Endothelial cell of umbilical vein (primary cell): Measurements from ENCODE around the gene S100A3. TPM values are rescaled to one million over a fixed set of nuclear protein-coding genes. Genes with fewer than 3 reads are reported as not detected.

Experiments used
- BruUV-seq: library from RNA; stranded (reverse); fragments of 400-500 nt; replicated peaks from 2 replicates; lab custom pipeline; 2021; lab: Mats Ljungman, UMichigan
- CTCF ChIA-PET: fragments of 300-600, 350-600 bp; sonication (Branson Sonifier 250); formaldehyde crosslinking; loops from one replicate; lab custom pipeline; 2021; ENCODE audit warnings: antibody characterized with exemption, inconsistent platforms; lab: Charles Lee
- POLR2A ChIA-PET: fragments of 300-600, 350-600 bp; sonication (Branson Sonifier 250); formaldehyde crosslinking; loops from one replicate; lab custom pipeline; 2021; ENCODE audit warnings: antibody characterized with exemption, inconsistent platforms; lab: Charles Lee
- DNase-seq: peaks from one replicate; pipeline ENCODE4 v3.0.0-alpha.2; 2011; ENCODE audit warnings: low read depth, low spot score
- FAIRE-seq: peaks from 2 replicates; lab custom pipeline; 2011; peaks lifted over from hg19 to GRCh38; lab: Jason Lieb, UNC
- H2AFZ ChIP-seq: 2 replicates; pipeline ENCODE4 v1.6.0; 2012; ENCODE audit warnings: low read depth, low read length, control low read depth, inconsistent platforms
- H3K27ac ChIP-seq: 2 replicates; pipeline ENCODE4 v1.5.1; 2011; ENCODE audit warnings: low read depth, mild to moderate bottlenecking, control low read depth, low read length, moderate library complexity; ENCODE audit not compliant: insufficient read depth
- H3K27me3 ChIP-seq, 2 experiments: 2 replicates each; pipeline versions ENCODE4 v1.6.0 to v1.6.1; 2011; ENCODE audit warnings: low read length in 2 of 2, mixed read lengths in 1 of 2; ENCODE audit not compliant: control insufficient read depth in 2 of 2, insufficient read depth in 2 of 2
- H3K36me3 ChIP-seq, 2 experiments: 2 replicates in 1 of 2; 3 replicates in 1 of 2; pipeline ENCODE4 v1.5.1; 2011; ENCODE audit warnings: low read length in 2 of 2, mild to moderate bottlenecking in 1 of 2, moderate library complexity in 1 of 2; ENCODE audit not compliant: control insufficient read depth in 2 of 2, insufficient read depth in 2 of 2; ENCODE audit errors: extremely low read depth in 1 of 2
- H3K4me1 ChIP-seq: 3 replicates; pipeline ENCODE4 v1.5.1; 2011; ENCODE audit warnings: mild to moderate bottlenecking, low read length; ENCODE audit not compliant: control insufficient read depth, insufficient read depth; ENCODE audit errors: extremely low read depth
- H3K4me2 ChIP-seq: 2 replicates; pipeline ENCODE4 v1.6.1; 2011; ENCODE audit warnings: low read length, control low read depth, mixed read lengths; ENCODE audit not compliant: insufficient read depth
- H3K4me3 ChIP-seq, 3 experiments: fragments of 200-600 bp in 1 of 3; sonication (generic), shearing (Covaris generic) in 1 of 3; replicated peaks in 1 of 3; 2 replicates each; pipeline ENCODE4 v1.5.1; 2011 to 2016; ENCODE audit warnings: control low read depth in 3 of 3, low read length in 3 of 3, mild to moderate bottlenecking in 2 of 3, inconsistent platforms in 1 of 3, low read depth in 1 of 3, moderate library complexity in 1 of 3; ENCODE audit not compliant: insufficient read depth in 1 of 3
- H3K79me2 ChIP-seq: 2 replicates; pipeline ENCODE4 v1.6.0; 2012; ENCODE audit warnings: low read length, inconsistent platforms; ENCODE audit not compliant: control insufficient read depth, insufficient read depth
- H3K9ac ChIP-seq: replicated peaks from 2 replicates; pipeline ENCODE3; 2011; ENCODE audit warnings: low read length, control low read depth; ENCODE audit not compliant: insufficient read depth; ENCODE audit errors: extremely low read depth
- H3K9me1 ChIP-seq: replicated peaks from 3 replicates; pipeline ENCODE4 v1.6.0; 2011; ENCODE audit warnings: mild to moderate bottlenecking, low read length; ENCODE audit not compliant: control insufficient read depth, insufficient read depth; ENCODE audit errors: extremely low read depth
- H3K9me3 ChIP-seq: replicated peaks from 2 replicates; pipeline ENCODE4 v1.5.1; 2012; ENCODE audit warnings: low read length, inconsistent platforms; ENCODE audit not compliant: control insufficient read depth, insufficient read depth
- H4K20me1 ChIP-seq: replicated peaks from 2 replicates; pipeline ENCODE3; 2011; ENCODE audit warnings: mild to moderate bottlenecking, low read length; ENCODE audit not compliant: control insufficient read depth, insufficient read depth; ENCODE audit errors: extremely low read depth
- CTCF ChIP-seq, 2 donors: IDR thresholded peaks; 1 replicate in 1 of 2; 2 replicates in 1 of 2; pipeline ENCODE4 v1.5.1; 2011; ENCODE audit warnings: low read length in 2 of 2, mild to moderate bottlenecking in 2 of 2, moderate library complexity in 2 of 2, control low read depth in 1 of 2, inconsistent platforms in 1 of 2, low read depth in 1 of 2; ENCODE audit not compliant: insufficient read depth in 1 of 2; ENCODE audit errors: extremely low read depth in 1 of 2
- EZH2 ChIP-seq: IDR thresholded peaks from 2 replicates; pipeline ENCODE4 v1.6.1; 2012; ENCODE audit warnings: borderline replicate concordance, low read depth, mild to moderate bottlenecking, moderate library complexity, low read length, inconsistent platforms; ENCODE audit not compliant: severe bottlenecking
- FOS ChIP-seq: IDR thresholded peaks from 2 replicates; pipeline ENCODE4 v1.6.1; 2011; ENCODE audit warnings: mild to moderate bottlenecking, low read length, moderate library complexity, borderline replicate concordance; ENCODE audit not compliant: insufficient read depth
- GATA2 ChIP-seq: IDR thresholded peaks from 2 replicates; pipeline ENCODE4 v1.7.0; 2011; ENCODE audit warnings: low read depth, mild to moderate bottlenecking, moderate library complexity, mixed read lengths, low read length; ENCODE audit not compliant: insufficient read length, insufficient read depth
- JUN ChIP-seq: IDR thresholded peaks from 2 replicates; pipeline ENCODE4 v1.6.1; 2011; ENCODE audit warnings: borderline replicate concordance, low read depth; ENCODE audit not compliant: insufficient read length, insufficient read depth
- MAX ChIP-seq: IDR thresholded peaks from 2 replicates; pipeline ENCODE4 v1.6.1; 2011; ENCODE audit not compliant: insufficient read depth, insufficient read length
- MYC ChIP-seq: IDR thresholded peaks from one replicate; pipeline ENCODE4 v1.6.1; 2011; ENCODE audit warnings: mild to moderate bottlenecking, low read depth, low read length
- POLR2A ChIP-seq: IDR thresholded peaks from 2 replicates; pipeline ENCODE4 v1.6.1; 2012; ENCODE audit warnings: low read depth, mild to moderate bottlenecking, control low read depth, low read length
- POLR2AphosphoS5 ChIP-seq: IDR thresholded peaks from 2 replicates; pipeline ENCODE4 v1.6.1; 2012; ENCODE audit warnings: low read depth, mild to moderate bottlenecking, control low read depth, low read length, moderate library complexity; ENCODE audit not compliant: insufficient read depth
- dilution Hi-C: fragments of 300-500 bp; cut with MboI; formaldehyde crosslinking; loops from one replicate; pipeline ENCODE4 v1.15.0; 2019; ENCODE audit warnings: low sequenced_read_pairs; ENCODE audit not compliant: extremely low pct_ligation_motif_present
- intact Hi-C: fragments of 100-400 bp; cut with micrococcal nuclease; formaldehyde crosslinking; loops from one replicate; pipeline ENCODE4 v1.10.0; 2022
- polyA plus RNA-seq, 4 experiments: library from polyadenylated mRNA; depleted of rRNA in 3 of 4; stranded (reverse) in 3 of 4; unstranded in 1 of 4; fragments of >200 nt; gene quantifications; 2 replicates each; pipeline versions ENCODE4 v1.2.1 to v1.2.3, GENCODE V29; 2011 to 2012; ENCODE audit warnings: missing spikeins in 1 of 4
- total RNA-seq: library from RNA; stranded (reverse); gene quantifications from 2 replicates; pipeline ENCODE4 v1.2.3, GENCODE V29; 2021

S100A3 gene
- total and polyA plus RNA-seq, 2 donors (not counting 3 experiments of a cell fraction or from before 2014, with no cell fraction given) = 0.42 to 1.3 TPM

- no peaks in the 10 kb centered on the region for H3K36me3 ChIP-seq
- CTCF ChIA-PET = interaction anchor here (0.7 to 6.1 kb wide), 15 partner anchors 13 to 476 kb away, joined by 3 to 167 read pairs (median 5); partner anchors contain the start of genes RAB13, S100A13, S100A16 and S100A2
- H3K9ac ChIP-seq = no peak overlapping the region
- no peaks in the 10 kb centered on the region for H3K79me2 ChIP-seq
- no peak overlapping the region for H2AFZ ChIP-seq
- H4K20me1 ChIP-seq = no peaks in the 10 kb centered on the region
- H3K4me1 ChIP-seq = no peaks in the 10 kb centered on the region
- TF ChIP-seq CTCF (IDR thresholded peaks at IDR 0.05; ENCODE audit: extremely low read depth in 1 of 2, insufficient read depth in 1 of 2, low read depth in 1 of 2, low read length in 2 of 2) (peak; percentile 74 to 76), MYC (no peak)
- BruUV-seq = no TSS peak
- DNase-seq (peak; percentile 27), FAIRE-seq (peak; percentile 87)
- H3K9me3 ChIP-seq = no peaks in the 10 kb centered on the region
- H3K27me3 ChIP-seq = no peaks in the 10 kb centered on the region
- no peaks in the 10 kb centered on the region for H3K9me1 ChIP-seq
- H3K4me3 ChIP-seq = no peak overlapping the region
- POLR2A ChIA-PET = no interaction called here
- intact Hi-C loops (loop anchor here (1.0 to 2.0 kb wide), 2 partner anchors 239 to 263 kb away; no protein-coding TSS in a partner anchor), dilution Hi-C loops (no loop called here)
- no peak overlapping the region for H3K4me2 ChIP-seq
- H3K27ac ChIP-seq = no peak overlapping the region
Observed at GRCh38 chr1:153509729-153510354, 39.2 kb downstream of the S100A3 start.

- no peaks in the 10 kb centered on the region for H3K9me1 ChIP-seq
- H4K20me1 ChIP-seq = no peaks in the 10 kb centered on the region
- H3K27ac ChIP-seq = no peak overlapping the region
- ChIA-PET POLR2A (no interaction called here), CTCF (interaction anchor here (0.7 to 6.1 kb wide), 4 partner anchors 14 to 149 kb away, joined by 3 to 167 read pairs (median 8); partner anchors contain the start of gene S100A13)
- no peak overlapping the region for H3K4me3 ChIP-seq
- TF ChIP-seq FOS (no peak), GATA2 (no peak), POLR2AphosphoS5 (no peak), EZH2 (no peak), JUN (no peak), POLR2A (no peak), MYC (no peak), MAX (no peak)
- FAIRE-seq (no peak), DNase-seq (no peak)
- H3K36me3 ChIP-seq = no peaks in the 10 kb centered on the region
- intact Hi-C loops (loop anchor here (1.0 kb wide), 1 partner anchor 240 kb away; no protein-coding TSS in a partner anchor), dilution Hi-C loops (no loop called here)
- H2AFZ ChIP-seq = no peak overlapping the region
- H3K4me2 ChIP-seq = no peak overlapping the region
- H3K9me3 ChIP-seq = no peaks in the 10 kb centered on the region
- no peaks in the 10 kb centered on the region for H3K27me3 ChIP-seq
- H3K4me1 ChIP-seq = no peaks in the 10 kb centered on the region
- H3K79me2 ChIP-seq = no peaks in the 10 kb centered on the region
- no peak overlapping the region for H3K9ac ChIP-seq
- BruUV-seq = no TSS peak
Observed at GRCh38 chr1:153509036-153509435, 40.0 kb downstream of the S100A3 start.
